GM12878 (cell line): ENCODE results near the gene UBE2D3. TPM values are rescaled to one million over a fixed set of nuclear protein-coding genes. Genes with fewer than 3 reads are reported as not detected.

Experiments used
- ATAC-seq: fragments of 200-7000 bp; cut with Tn5 transposase; 3 replicates; pipeline ENCODE4 v1.9.1; 2020; ENCODE audit warnings: mild to moderate bottlenecking, moderate library complexity
- BruUV-seq: library from RNA; stranded (reverse); fragments of 400-500 nt; replicated peaks from 2 replicates; lab custom pipeline; 2021; lab: Mats Ljungman, UMichigan
- CTCF ChIA-PET: fragments of 300-600 bp; sonication (Branson Sonifier 250); formaldehyde crosslinking; extraction: SDS; loops from one replicate; lab custom pipeline; 2021; ENCODE audit warnings: inconsistent platforms; lab: Yijun Ruan, JAX
- POLR2A ChIA-PET: fragments of 350-600 bp; formaldehyde crosslinking; extraction: SDS; loops from one replicate; lab custom pipeline; 2021; ENCODE audit warnings: inconsistent platforms; lab: Charles Lee
- RAD21 ChIA-PET: fragments of 300-600 bp; sonication (Branson Sonifier 250); formaldehyde crosslinking; loops from one replicate; lab custom pipeline; 2023; ENCODE audit warnings: antibody characterized with exemption; ENCODE audit not compliant: unreplicated experiment; lab: Charles Lee
- SMC1A ChIA-PET: fragments of 300-600 bp; sonication (Branson Sonifier 250); formaldehyde crosslinking; loops from one replicate; lab custom pipeline; 2023; ENCODE audit not compliant: unreplicated experiment, uncharacterized antibody; lab: Charles Lee
- DNase-seq: peaks from one replicate; pipeline ENCODE4 v3.0.0-alpha.2; 2011; ENCODE audit warnings: low read depth, low spot score
- FAIRE-seq: peaks from 3 replicates; lab custom pipeline; 2011; peaks lifted over from hg19 to GRCh38; lab: Jason Lieb, UNC
- H2AFZ ChIP-seq: 2 replicates; pipeline ENCODE4 v1.6.0; 2011; ENCODE audit warnings: low read depth, low read length, control low read depth; ENCODE audit not compliant: control insufficient read depth
- H3K27ac ChIP-seq: 2 replicates; pipeline ENCODE4 v1.5.1; 2011; ENCODE audit warnings: control low read depth; ENCODE audit not compliant: control insufficient read depth, insufficient read depth
- H3K27me3 ChIP-seq, 2 experiments: replicated peaks in 1 of 2; 2 replicates each; pipeline versions ENCODE4 v1.6.0 to v1.6.1; 2011; ENCODE audit warnings: low read length in 1 of 2; ENCODE audit not compliant: control insufficient read depth in 2 of 2, insufficient read depth in 2 of 2
- H3K36me3 ChIP-seq, 2 experiments: 2 replicates each; pipeline ENCODE4 v1.5.1; 2011; ENCODE audit warnings: low read length in 1 of 2; ENCODE audit not compliant: control insufficient read depth in 2 of 2, insufficient read depth in 2 of 2
- H3K4me1 ChIP-seq: 2 replicates; pipeline ENCODE4 v1.6.1; 2011; ENCODE audit warnings: mild to moderate bottlenecking, low read length, moderate library complexity, mixed read lengths; ENCODE audit not compliant: control insufficient read depth, insufficient read depth
- H3K4me2 ChIP-seq: 2 replicates; pipeline ENCODE4 v1.6.0; 2011; ENCODE audit warnings: control low read depth; ENCODE audit not compliant: control insufficient read depth, insufficient read depth
- H3K4me3 ChIP-seq: fragments of 200-600 bp; sonication (generic); 2 replicates; pipeline ENCODE4 v1.5.1; 2016
- H3K79me2 ChIP-seq: 2 replicates; pipeline ENCODE4 v1.6.0; 2011; ENCODE audit warnings: low read length; ENCODE audit not compliant: control insufficient read depth, insufficient read depth
- H3K9ac ChIP-seq: 2 replicates; pipeline ENCODE4 v1.8.0; 2011; ENCODE audit warnings: low read length, control low read depth, mixed read lengths; ENCODE audit not compliant: control insufficient read depth, insufficient read depth
- H3K9me3 ChIP-seq: replicated peaks from 3 replicates; pipeline ENCODE4 v1.5.1; 2011; ENCODE audit warnings: mild to moderate bottlenecking, low read length; ENCODE audit not compliant: control insufficient read depth, insufficient read depth
- H4K20me1 ChIP-seq: 2 replicates; pipeline ENCODE4 v1.6.0; 2011; ENCODE audit not compliant: control insufficient read depth, insufficient read depth
- ASH2L ChIP-seq: fragments of 300-600, 200-600 bp; sonication (generic); IDR thresholded peaks from 2 replicates; pipeline ENCODE4 v1.6.1; 2017; ENCODE audit warnings: low read depth, mild to moderate bottlenecking, borderline replicate concordance
- BHLHE40 ChIP-seq, 2 experiments: fragments of 450-650 bp in 1 of 2; IDR thresholded peaks; 2 replicates each; pipeline ENCODE4 v1.6.1; 2011 to 2017; ENCODE audit warnings: low read depth in 2 of 2, borderline replicate concordance in 1 of 2, improper control_type of control experiment in 1 of 2, low read length in 1 of 2, mild to moderate bottlenecking in 1 of 2
- HDAC6 ChIP-seq: fragments of 200-600 bp; sonication (generic); IDR thresholded peaks from one replicate; pipeline ENCODE4 v1.8.0; 2017; ENCODE audit warnings: antibody characterized with exemption; ENCODE audit not compliant: unreplicated experiment
- PAX5 ChIP-seq: IDR thresholded peaks from 2 replicates; pipeline ENCODE4 v1.6.1; 2011; ENCODE audit warnings: low read depth, low read length, borderline replicate concordance
- PAX8 ChIP-seq: fragments of 450-650 bp; IDR thresholded peaks from 2 replicates; pipeline ENCODE4 v1.6.1; 2017; ENCODE audit warnings: mild to moderate bottlenecking, moderate library complexity
- POLR2AphosphoS5 ChIP-seq: IDR thresholded peaks from 2 replicates; pipeline ENCODE4 v1.6.1; 2011; ENCODE audit warnings: mild to moderate bottlenecking, low read length, inconsistent platforms
- SKIL ChIP-seq: fragments of 450-650 bp; IDR thresholded peaks from 2 replicates; pipeline ENCODE4 v1.6.1; 2017; ENCODE audit warnings: mild to moderate bottlenecking, low read depth, inconsistent platforms; ENCODE audit not compliant: poor library complexity, severe bottlenecking
- ZNF217 ChIP-seq: fragments of 450-650 bp; IDR thresholded peaks from 2 replicates; pipeline ENCODE4 v1.6.1; 2017; ENCODE audit warnings: antibody characterized with exemption, mild to moderate bottlenecking
- ZNF384 ChIP-seq: IDR thresholded peaks from 2 replicates; pipeline ENCODE4 v1.6.1; 2012; ENCODE audit warnings: low read depth, mild to moderate bottlenecking, low read length, improper control_type of control experiment, borderline replicate concordance
- WGBS: methylation state at CpG from one replicate; pipeline ENCODE4 v1.1.6; 2016; ENCODE audit warnings: low lambda C conversion rate; ENCODE audit not compliant: insufficient replicate concordance, insufficient coverage; ENCODE audit errors: missing lambda C conversion rate; 5-methylcytosine and 5-hydroxymethylcytosine counted together
- in situ Hi-C: fragments of 300-500 bp; cut with MboI; formaldehyde crosslinking; loops from 9 replicates; pipeline ENCODE4 v1.14.3; 2018; ENCODE audit warnings: mixed read lengths
- intact Hi-C: fragments of 100-400 bp; cut with micrococcal nuclease; formaldehyde crosslinking; loops from one replicate; pipeline ENCODE4 v1.14.2; 2022; ENCODE audit not compliant: unreplicated experiment
- polyA plus RNA-seq, 11 experiments: library from polyadenylated mRNA; depleted of rRNA in 4 of 11; unstranded in 6 of 11; stranded (reverse) in 5 of 11; fragments of >200 nt; fragmentation: Nextera tagmentation in 4 of 11; fragmentation: Illumina TruSeq in 1 of 11; extraction: Ambion mirVana in 4 of 11; extraction: Trizol in 1 of 11; gene quantifications; 1 replicate in 1 of 11; 2 replicates in 10 of 11; pipeline versions ENCODE4 v1.2.1 to v1.2.3, GENCODE V29; 2011 to 2016; ENCODE audit warnings: inconsistent platforms in 2 of 11, missing spikeins in 2 of 11, low read depth in 1 of 11
- total RNA-seq, 4 experiments: library from RNA; depleted of rRNA in 3 of 4; stranded (reverse); fragments of >200 nt in 3 of 4; fragmentation: Illumina TruSeq in 1 of 4; extraction: Trizol in 1 of 4; gene quantifications; 2 replicates each; pipeline versions ENCODE4 v1.2.1 to v1.2.3, GENCODE V29; 2013 to 2021
- TF ChIP-seq, protein P1 (sequence below): fragments of 450-650 bp; IDR thresholded peaks from 2 replicates; pipeline ENCODE4 v1.6.1; 2018; ENCODE audit warnings: mild to moderate bottlenecking, low read depth, moderate library complexity; ENCODE audit not compliant: partially characterized antibody

Gene UBE2D3
- total and polyA plus RNA-seq, 10 of the 15 experiments (the other 5 are each of a cell fraction or from before 2014, with no cell fraction given) = 162 to 572 (median 395) TPM

GRCh38 chr4:102823897-102824296 lies 3.5 kb downstream of the UBE2D3 start:
- Histone ChIP-seq H3K27me3 (no peaks in the 10 kb centered on the region), H4K20me1 (peaks cover 3% of the 10 kb centered on the region; the same call in 1 of the 2 replicates)

DNA sequence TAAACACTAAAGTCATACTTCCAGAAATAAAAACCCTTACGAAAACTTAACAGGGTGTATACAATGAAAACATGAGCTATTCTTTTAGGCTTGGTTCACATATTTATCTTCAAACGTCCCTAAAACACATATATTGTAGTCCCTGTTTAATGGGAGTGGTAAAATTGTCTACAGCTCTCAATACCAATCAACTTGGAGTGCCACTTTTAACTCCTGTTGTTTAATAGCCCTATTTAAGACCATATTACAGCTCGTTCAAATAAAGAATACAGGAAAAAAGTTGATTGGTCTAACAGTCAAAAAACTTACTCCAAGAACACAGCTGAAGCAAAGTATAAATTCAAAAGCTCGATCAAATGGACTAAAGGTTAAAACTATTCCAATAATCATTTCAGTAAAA lies 3.9 kb downstream of the UBE2D3 start:
- H3K27me3 ChIP-seq = no peaks in the 10 kb centered on the region
- intact Hi-C loops (loop anchor here (10.0 kb wide), 1 partner anchor 479 kb away; the partner anchor contains the start of gene SLC39A8), in situ Hi-C loops (loop anchor here (25.0 kb wide), 1 partner anchor 189 kb away; the partner anchor contains the start of gene SLC9B1)
- FAIRE-seq (no peak), DNase-seq (no peak), ATAC-seq (no peak)
- peak overlapping the region; percentile 92 for H3K4me2 ChIP-seq
- WGBS = 0% methylated on average over 4 of the region's 4 CpGs
- RAD21 ChIA-PET = interaction anchor here (0.7 to 10.1 kb wide), 6 partner anchors 11 to 268 kb away, joined by 3 to 139 read pairs (median 5); partner anchors contain the start of gene CISD2
- CTCF ChIA-PET = interaction anchor here (0.5 to 4.5 kb wide), 7 partner anchors 12 to 1720 kb away, joined by 3 to 37 read pairs (median 3); no protein-coding TSS in a partner anchor
- POLR2A ChIA-PET = interaction anchor here (0.5 to 11.7 kb wide), 5 partner anchors 9 to 191 kb away, joined by 3 to 164 read pairs (median 7); partner anchors contain the start of genes CISD2 and MANBA
- peaks cover 0 to 8% of the 10 kb centered on the region in 2 experiments; a peak in 2 of 4 replicates for H3K36me3 ChIP-seq
- peaks cover 3% of the 10 kb centered on the region; the same call in 1 of the 2 replicates for H4K20me1 ChIP-seq
- H3K4me1 ChIP-seq = no peaks in the 10 kb centered on the region
- H3K79me2 ChIP-seq = peaks cover 90% of the 10 kb centered on the region
- H3K4me3 ChIP-seq = peak overlapping the region; percentile 89
- no peak overlapping the region for H2AFZ ChIP-seq
- no peak overlapping the region for H3K27ac ChIP-seq
- no TSS peak for BruUV-seq
- no peaks in the 10 kb centered on the region for H3K9me3 ChIP-seq
- SMC1A ChIA-PET = interaction anchor here (0.6 to 8.9 kb wide), 16 partner anchors 12 to 268 kb away, joined by 3 to 91 read pairs (median 4); partner anchors contain the start of gene CISD2
- peak overlapping the region; percentile 30 for H3K9ac ChIP-seq
- TF ChIP-seq PAX8 (no peak), ZNF217 (no peak), HDAC6 (no peak), SKIL (no peak), ZNF384 (no peak), ASH2L (no peak), PAX5 (no peak)
- TF ChIP-seq, protein P1, sequence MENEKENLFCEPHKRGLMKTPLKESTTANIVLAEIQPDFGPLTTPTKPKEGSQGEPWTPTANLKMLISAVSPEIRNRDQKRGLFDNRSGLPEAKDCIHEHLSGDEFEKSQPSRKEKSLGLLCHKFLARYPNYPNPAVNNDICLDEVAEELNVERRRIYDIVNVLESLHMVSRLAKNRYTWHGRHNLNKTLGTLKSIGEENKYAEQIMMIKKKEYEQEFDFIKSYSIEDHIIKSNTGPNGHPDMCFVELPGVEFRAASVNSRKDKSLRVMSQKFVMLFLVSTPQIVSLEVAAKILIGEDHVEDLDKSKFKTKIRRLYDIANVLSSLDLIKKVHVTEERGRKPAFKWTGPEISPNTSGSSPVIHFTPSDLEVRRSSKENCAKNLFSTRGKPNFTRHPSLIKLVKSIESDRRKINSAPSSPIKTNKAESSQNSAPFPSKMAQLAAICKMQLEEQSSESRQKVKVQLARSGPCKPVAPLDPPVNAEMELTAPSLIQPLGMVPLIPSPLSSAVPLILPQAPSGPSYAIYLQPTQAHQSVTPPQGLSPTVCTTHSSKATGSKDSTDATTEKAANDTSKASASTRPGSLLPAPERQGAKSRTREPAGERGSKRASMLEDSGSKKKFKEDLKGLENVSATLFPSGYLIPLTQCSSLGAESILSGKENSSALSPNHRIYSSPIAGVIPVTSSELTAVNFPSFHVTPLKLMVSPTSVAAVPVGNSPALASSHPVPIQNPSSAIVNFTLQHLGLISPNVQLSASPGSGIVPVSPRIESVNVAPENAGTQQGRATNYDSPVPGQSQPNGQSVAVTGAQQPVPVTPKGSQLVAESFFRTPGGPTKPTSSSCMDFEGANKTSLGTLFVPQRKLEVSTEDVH = no peak

More at GRCh38 chr4:102823897-102824296, 3.5 kb downstream of the UBE2D3 start:
- H3K9ac ChIP-seq = peak overlapping the region; percentile 25; the same call in 1 of the 2 replicates
- SMC1A ChIA-PET = interaction anchor here (0.9 to 8.9 kb wide), 11 partner anchors 12 to 268 kb away, joined by 3 to 91 read pairs (median 6); partner anchors contain the start of gene CISD2
- RAD21 ChIA-PET = interaction anchor here (0.7 to 10.1 kb wide), 6 partner anchors 11 to 268 kb away, joined by 3 to 139 read pairs (median 5); partner anchors contain the start of gene CISD2
- FAIRE-seq (no peak), ATAC-seq (no peak), DNase-seq (no peak)
- CTCF ChIA-PET = interaction anchor here (0.8 to 4.5 kb wide), 4 partner anchors 12 to 268 kb away, joined by 3 to 37 read pairs (median 5); no protein-coding TSS in a partner anchor
- H3K79me2 ChIP-seq = peaks cover 89% of the 10 kb centered on the region
- intact Hi-C loops (loop anchor here (10.0 kb wide), 1 partner anchor 479 kb away; the partner anchor contains the start of gene SLC39A8), in situ Hi-C loops (loop anchor here (25.0 kb wide), 1 partner anchor 188 kb away; the partner anchor contains the start of gene SLC9B1)
- H3K4me3 ChIP-seq = peak overlapping the region; percentile 89
- no peaks in the 10 kb centered on the region for H3K9me3 ChIP-seq
- no peaks in the 10 kb centered on the region for H3K4me1 ChIP-seq
- H3K4me2 ChIP-seq = peak overlapping the region; percentile 92
- WGBS = 0% methylated on average over 4 of the region's 4 CpGs
- H2AFZ ChIP-seq = no peak overlapping the region
- BruUV-seq = no TSS peak
- POLR2A ChIA-PET = interaction anchor here (0.5 to 11.7 kb wide), 5 partner anchors 9 to 191 kb away, joined by 3 to 164 read pairs (median 7); partner anchors contain the start of genes CISD2 and MANBA
- H3K27ac ChIP-seq = no peak overlapping the region
- TF ChIP-seq POLR2AphosphoS5 = 0 out of 2 replicates have a peak, but pooled peaks have one; percentile 29
- TF ChIP-seq BHLHE40 (IDR thresholded peaks at IDR 0.05; ENCODE audit: borderline replicate concordance in 1 of 2, low read depth in 2 of 2, low read length in 1 of 2) = no peak
- TF ChIP-seq, all 136 proteins: peak for 1
- H3K36me3 ChIP-seq = peaks cover 0 to 6% of the 10 kb centered on the region in 2 experiments; a peak in 2 of 4 replicates
